ENCODE results near the gene TREML4.

TREML4 gene

GRCh38 chr6:41247882-41248705, 19.9 kb downstream of the TREML4 start:
- no peak overlapping the region for H3K4me3 ChIP-seq (ENCODE audit: low read depth, low read length)
- ChIA-PET POLR2A (no interaction called here), CTCF (no interaction called here)
- H3K4me1 ChIP-seq (ENCODE audit: control insufficient read depth, insufficient read depth, low read length) = no peaks in the 10 kb centered on the region
- H3K36me3 ChIP-seq (ENCODE audit: control insufficient read depth in 2 of 2, insufficient read depth in 1 of 2, low read length in 2 of 2) = no peaks in the 10 kb centered on the region
- no peaks in the 10 kb centered on the region for H3K9me3 ChIP-seq (ENCODE audit: control insufficient read depth, insufficient read depth, low read depth, low read length)
- H3K27ac ChIP-seq (ENCODE audit: extremely low read depth, low read depth, low read length) = no peak overlapping the region
- TF ChIP-seq ZNF311 (tag by site-specific recombination; IDR thresholded peaks at IDR 0.05; ENCODE audit: borderline replicate concordance) = no peak

- TF ChIP-seq KLF9 (tag by site-specific recombination; IDR thresholded peaks at IDR 0.05; ENCODE audit: low read depth) (no peak), KLF8 (tag by site-specific recombination; IDR thresholded peaks at IDR 0.05) (no peak), GLI4 (tag by site-specific recombination; IDR thresholded peaks at IDR 0.05) (no peak), KLF1 (tag by site-specific recombination; IDR thresholded peaks at IDR 0.05) (no peak), HOXA7 (CRISPR knock-in tag; IDR thresholded peaks at IDR 0.05; ENCODE audit: borderline replicate concordance) (no peak), WT1 (tag by site-specific recombination; IDR thresholded peaks at IDR 0.05) (no peak), ZNF645 (tag by site-specific recombination; IDR thresholded peaks at IDR 0.05) (no peak), ZNF366 (tag by site-specific recombination; conservative IDR thresholded peaks at IDR 0.05) (0 out of 2 replicates have a peak, but pooled peaks have one; percentile 24), ZNF341 (tag by site-specific recombination; IDR thresholded peaks at IDR 0.05; ENCODE audit: low read depth) (no peak), ZNF791 (tag by site-specific recombination; IDR thresholded peaks at IDR 0.05) (no peak), ZNF202 (tag by site-specific recombination; IDR thresholded peaks at IDR 0.05; ENCODE audit: borderline replicate concordance) (no peak), SALL2 (tag by site-specific recombination; IDR thresholded peaks at IDR 0.05; ENCODE audit: borderline replicate concordance) (no peak), ZNF544 (tag by site-specific recombination; IDR thresholded peaks at IDR 0.05) (no peak), ZFHX2 (tag by site-specific recombination; conservative IDR thresholded peaks at IDR 0.05) (peak; percentile 79), ZNF560 (tag by site-specific recombination; IDR thresholded peaks at IDR 0.05; ENCODE audit: borderline replicate concordance) (no peak), EGR2 (tag by site-specific recombination; IDR thresholded peaks at IDR 0.05; ENCODE audit: low read depth) (peak; percentile 98), ZNF211 (tag by site-specific recombination; IDR thresholded peaks at IDR 0.05; ENCODE audit: low read depth) (no peak), ZNF157 (tag by site-specific recombination; IDR thresholded peaks at IDR 0.05) (no peak)
- TF ChIP-seq, protein P1, sequence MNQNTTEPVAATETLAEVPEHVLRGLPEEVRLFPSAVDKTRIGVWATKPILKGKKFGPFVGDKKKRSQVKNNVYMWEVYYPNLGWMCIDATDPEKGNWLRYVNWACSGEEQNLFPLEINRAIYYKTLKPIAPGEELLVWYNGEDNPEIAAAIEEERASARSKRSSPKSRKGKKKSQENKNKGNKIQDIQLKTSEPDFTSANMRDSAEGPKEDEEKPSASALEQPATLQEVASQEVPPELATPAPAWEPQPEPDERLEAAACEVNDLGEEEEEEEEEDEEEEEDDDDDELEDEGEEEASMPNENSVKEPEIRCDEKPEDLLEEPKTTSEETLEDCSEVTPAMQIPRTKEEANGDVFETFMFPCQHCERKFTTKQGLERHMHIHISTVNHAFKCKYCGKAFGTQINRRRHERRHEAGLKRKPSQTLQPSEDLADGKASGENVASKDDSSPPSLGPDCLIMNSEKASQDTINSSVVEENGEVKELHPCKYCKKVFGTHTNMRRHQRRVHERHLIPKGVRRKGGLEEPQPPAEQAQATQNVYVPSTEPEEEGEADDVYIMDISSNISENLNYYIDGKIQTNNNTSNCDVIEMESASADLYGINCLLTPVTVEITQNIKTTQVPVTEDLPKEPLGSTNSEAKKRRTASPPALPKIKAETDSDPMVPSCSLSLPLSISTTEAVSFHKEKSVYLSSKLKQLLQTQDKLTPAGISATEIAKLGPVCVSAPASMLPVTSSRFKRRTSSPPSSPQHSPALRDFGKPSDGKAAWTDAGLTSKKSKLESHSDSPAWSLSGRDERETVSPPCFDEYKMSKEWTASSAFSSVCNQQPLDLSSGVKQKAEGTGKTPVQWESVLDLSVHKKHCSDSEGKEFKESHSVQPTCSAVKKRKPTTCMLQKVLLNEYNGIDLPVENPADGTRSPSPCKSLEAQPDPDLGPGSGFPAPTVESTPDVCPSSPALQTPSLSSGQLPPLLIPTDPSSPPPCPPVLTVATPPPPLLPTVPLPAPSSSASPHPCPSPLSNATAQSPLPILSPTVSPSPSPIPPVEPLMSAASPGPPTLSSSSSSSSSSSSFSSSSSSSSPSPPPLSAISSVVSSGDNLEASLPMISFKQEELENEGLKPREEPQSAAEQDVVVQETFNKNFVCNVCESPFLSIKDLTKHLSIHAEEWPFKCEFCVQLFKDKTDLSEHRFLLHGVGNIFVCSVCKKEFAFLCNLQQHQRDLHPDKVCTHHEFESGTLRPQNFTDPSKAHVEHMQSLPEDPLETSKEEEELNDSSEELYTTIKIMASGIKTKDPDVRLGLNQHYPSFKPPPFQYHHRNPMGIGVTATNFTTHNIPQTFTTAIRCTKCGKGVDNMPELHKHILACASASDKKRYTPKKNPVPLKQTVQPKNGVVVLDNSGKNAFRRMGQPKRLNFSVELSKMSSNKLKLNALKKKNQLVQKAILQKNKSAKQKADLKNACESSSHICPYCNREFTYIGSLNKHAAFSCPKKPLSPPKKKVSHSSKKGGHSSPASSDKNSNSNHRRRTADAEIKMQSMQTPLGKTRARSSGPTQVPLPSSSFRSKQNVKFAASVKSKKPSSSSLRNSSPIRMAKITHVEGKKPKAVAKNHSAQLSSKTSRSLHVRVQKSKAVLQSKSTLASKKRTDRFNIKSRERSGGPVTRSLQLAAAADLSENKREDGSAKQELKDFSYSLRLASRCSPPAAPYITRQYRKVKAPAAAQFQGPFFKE (tag by site-specific recombination; IDR thresholded peaks at IDR 0.05; ENCODE audit: borderline replicate concordance) = no peak
- Histone ChIP-seq H3K27ac (ENCODE audit: extremely low read depth, low read depth, low read length) (no peak overlapping the region), H3K36me3 (ENCODE audit: control insufficient read depth in 2 of 2, insufficient read depth in 1 of 2, low read length in 2 of 2) (no peaks in the 10 kb centered on the region), H3K4me3 (ENCODE audit: low read depth, low read length) (no peak overlapping the region), H3K9me3 (ENCODE audit: control insufficient read depth, insufficient read depth, low read depth, low read length) (no peaks in the 10 kb centered on the region), H3K4me1 (ENCODE audit: control insufficient read depth, insufficient read depth, low read length) (peaks cover 17% of the 10 kb centered on the region)
- ChIA-PET CTCF (interaction anchor here (0.7 to 2.0 kb wide), 4 partner anchors 54 to 888 kb away, joined by 3 to 8 read pairs (median 4); no protein-coding TSS in a partner anchor), POLR2A (no interaction called here)
Observed at GRCh38 chr6:41252401-41253169, 24.4 kb downstream of the TREML4 start.
